HepG2 (cell line): ENCODE data around the gene BBS9. TPM values are rescaled to one million over a fixed set of nuclear protein-coding genes. Genes with fewer than 3 reads are reported as not detected.

ENCODE experiments used
- ATAC-seq: fragments of 200-7000 bp; cut with Tn5 transposase; 3 replicates; pipeline ENCODE4 v1.9.1; 2020; ENCODE audit warnings: mild to moderate bottlenecking, moderate library complexity
- BruUV-seq: library from RNA; stranded (reverse); fragments of 400-500 nt; replicated peaks from 2 replicates; lab custom pipeline; 2021; lab: Mats Ljungman, UMichigan
- CTCF ChIA-PET: fragments of 300-600 bp; formaldehyde crosslinking; extraction: SDS; loops from one replicate; lab custom pipeline; 2021; ENCODE audit warnings: low total read pairs, inconsistent platforms, low intra/inter-chr PET ratio; lab: Yijun Ruan, JAX
- POLR2A ChIA-PET: fragments of 350-600 bp; sonication (Branson Sonifier 250); formaldehyde crosslinking; loops from one replicate; lab custom pipeline; 2020; ENCODE audit warnings: antibody characterized with exemption, inconsistent platforms; lab: Yijun Ruan, JAX
- DNase-seq: peaks from one replicate; pipeline ENCODE4 v3.0.0-alpha.2; 2015; ENCODE audit warnings: low spot score
- FAIRE-seq: peaks from 3 replicates; lab custom pipeline; 2011; peaks lifted over from hg19 to GRCh38; lab: Jason Lieb, UNC
- H2AFZ ChIP-seq: one replicate; pipeline ENCODE4 v1.6.1; 2011; ENCODE audit warnings: low read length, inconsistent platforms
- H3K27ac ChIP-seq: fragments of 300-600 bp; 3 replicates; pipeline ENCODE4 v1.8.0; 2011; ENCODE audit warnings: mixed run types, mild to moderate bottlenecking, mixed read lengths, low read length, inconsistent platforms; ENCODE audit not compliant: insufficient read depth; ENCODE audit errors: extremely low read length
- H3K27me3 ChIP-seq, 2 experiments: fragments of 200-600 bp in 1 of 2; 2 replicates in 1 of 2; 3 replicates in 1 of 2; pipeline versions ENCODE4 v1.6.0 to v1.8.0; 2011; ENCODE audit warnings: low read length in 2 of 2, mild to moderate bottlenecking in 2 of 2, moderate library complexity in 2 of 2, inconsistent platforms in 1 of 2; ENCODE audit not compliant: insufficient read depth in 2 of 2, control insufficient read depth in 1 of 2
- H3K36me3 ChIP-seq, 2 experiments: fragments of 200-600 bp in 1 of 2; replicated peaks in 1 of 2; 2 replicates in 1 of 2; 3 replicates in 1 of 2; pipeline versions ENCODE4 v1.5.1 to v1.8.0; 2011; ENCODE audit warnings: low read length in 2 of 2, inconsistent platforms in 1 of 2; ENCODE audit not compliant: insufficient read depth in 2 of 2, control insufficient read depth in 1 of 2
- H3K4me1 ChIP-seq: 2 replicates; pipeline ENCODE4 v1.5.1; 2012; ENCODE audit warnings: low read length, inconsistent platforms; ENCODE audit not compliant: insufficient read depth
- H3K4me2 ChIP-seq: 2 replicates; pipeline ENCODE4 v1.6.0; 2011; ENCODE audit warnings: low read depth, low read length, inconsistent platforms
- H3K4me3 ChIP-seq, 3 experiments: fragments of 200-600 bp in 1 of 3; sonication (generic), shearing (Covaris generic) in 1 of 3; replicated peaks in 1 of 3; 2 replicates each; pipeline ENCODE4 v1.5.1; 2011 to 2016; ENCODE audit warnings: low read length in 3 of 3, inconsistent platforms in 2 of 3, low read depth in 2 of 3, mild to moderate bottlenecking in 2 of 3, control low read depth in 1 of 3, mixed read lengths in 1 of 3; ENCODE audit not compliant: insufficient read depth in 1 of 3
- H3K79me2 ChIP-seq: one replicate; pipeline ENCODE4 v1.6.1; 2011; ENCODE audit warnings: low read length, inconsistent platforms; ENCODE audit not compliant: insufficient read depth
- H3K9ac ChIP-seq: 2 replicates; pipeline ENCODE4 v1.6.0; 2011; ENCODE audit warnings: mild to moderate bottlenecking, low read depth, low read length, inconsistent platforms; ENCODE audit not compliant: insufficient read depth
- H3K9me3 ChIP-seq: 2 replicates; pipeline ENCODE4 v1.5.1; 2012; ENCODE audit warnings: mild to moderate bottlenecking, low read length
- H4K20me1 ChIP-seq: 2 replicates; pipeline ENCODE4 v1.6.0; 2011; ENCODE audit warnings: inconsistent platforms, mild to moderate bottlenecking, low read length, moderate library complexity; ENCODE audit not compliant: insufficient read depth
- EEA1 ChIP-seq: sonication (generic); formaldehyde crosslinking; IDR thresholded peaks from 2 replicates; pipeline ENCODE4 v1.5.1; 2020; ENCODE audit warnings: mild to moderate bottlenecking, missing genetic modification reagents, borderline replicate concordance
- HMGA1 ChIP-seq: sonication (generic); formaldehyde crosslinking; conservative IDR thresholded peaks from 2 replicates; pipeline ENCODE4 v1.4.0; 2020; ENCODE audit warnings: missing genetic modification reagents
- MATR3 ChIP-seq: sonication (generic); formaldehyde crosslinking; IDR thresholded peaks from 2 replicates; pipeline ENCODE4 v1.4.0; 2020; ENCODE audit warnings: missing genetic modification reagents
- NFYB ChIP-seq: sonication (generic); formaldehyde crosslinking; IDR thresholded peaks from 2 replicates; pipeline ENCODE4 v1.4.0; 2020; ENCODE audit warnings: missing genetic modification reagents
- NPAS2 ChIP-seq: sonication (generic); formaldehyde crosslinking; IDR thresholded peaks from 2 replicates; pipeline ENCODE4 v1.8.0; 2022; ENCODE audit warnings: mild to moderate bottlenecking, missing genetic modification reagents, borderline replicate concordance
- POGZ ChIP-seq: sonication (generic); formaldehyde crosslinking; IDR thresholded peaks from 2 replicates; pipeline ENCODE4 v1.4.0; 2020; ENCODE audit warnings: mild to moderate bottlenecking, missing genetic modification reagents
- RARG ChIP-seq: sonication (generic); formaldehyde crosslinking; IDR thresholded peaks from 2 replicates; pipeline ENCODE4 v1.4.0; 2020; ENCODE audit warnings: low read depth, mild to moderate bottlenecking, missing genetic modification reagents
- ZBTB3 ChIP-seq: sonication (generic); formaldehyde crosslinking; IDR thresholded peaks from 2 replicates; pipeline ENCODE4 v1.4.0; 2020; ENCODE audit warnings: low read depth, mild to moderate bottlenecking, moderate library complexity, missing genetic modification reagents, borderline replicate concordance
- ZNF282 ChIP-seq: fragments of 450-650 bp; IDR thresholded peaks from 2 replicates; pipeline ENCODE4 v1.6.1; 2018; ENCODE audit not compliant: partially characterized antibody
- ZNF30 ChIP-seq: sonication (generic); formaldehyde crosslinking; IDR thresholded peaks from 2 replicates; pipeline ENCODE4 v1.5.0; 2020; ENCODE audit warnings: mild to moderate bottlenecking, missing genetic modification reagents
- ZNF354B ChIP-seq: sonication (generic); formaldehyde crosslinking; IDR thresholded peaks from 2 replicates; pipeline ENCODE4 v1.8.0; 2022; ENCODE audit warnings: mild to moderate bottlenecking, missing genetic modification reagents
- ZNF441 ChIP-seq: sonication (generic); formaldehyde crosslinking; IDR thresholded peaks from 2 replicates; pipeline ENCODE4 v1.7.0; 2021; ENCODE audit warnings: missing genetic modification reagents, borderline replicate concordance
- ZNF703 ChIP-seq: sonication (generic); formaldehyde crosslinking; IDR thresholded peaks from 2 replicates; pipeline ENCODE4 v1.5.1; 2020; ENCODE audit warnings: missing genetic modification reagents, mild to moderate bottlenecking, moderate library complexity, borderline replicate concordance
- ZNF772 ChIP-seq: sonication (generic); formaldehyde crosslinking; IDR thresholded peaks from 2 replicates; pipeline ENCODE4 v1.5.0; 2020; ENCODE audit warnings: mild to moderate bottlenecking, missing genetic modification reagents
- ZNF773 ChIP-seq: sonication (generic); formaldehyde crosslinking; IDR thresholded peaks from 2 replicates; pipeline ENCODE4 v1.4.0; 2020; ENCODE audit warnings: missing genetic modification reagents, borderline replicate concordance
- ZNF850 ChIP-seq: sonication (generic); formaldehyde crosslinking; conservative IDR thresholded peaks from 2 replicates; pipeline ENCODE4 v1.9.0; 2021; ENCODE audit warnings: mild to moderate bottlenecking, missing genetic modification reagents
- WGBS: methylation state at CpG from one replicate; pipeline ENCODE4 v1.1.6; 2017; ENCODE audit warnings: low lambda C conversion rate; 5-methylcytosine and 5-hydroxymethylcytosine counted together
- in situ Hi-C: cut with HindIII; loops from 2 replicates; pipeline ENCODE4 v1.10.0; 2017; ENCODE audit warnings: low pct_unique_long_range_greater_than_20kb; ENCODE audit not compliant: extremely low pct_ligation_motif_present
- intact Hi-C: fragments of 100-400 bp; cut with micrococcal nuclease; formaldehyde crosslinking; loops from one replicate; pipeline ENCODE4 v1.10.0; 2022; ENCODE audit not compliant: unreplicated experiment
- polyA plus RNA-seq, 8 experiments: library from polyadenylated mRNA; depleted of rRNA in 3 of 8; stranded (reverse) in 7 of 8; unstranded in 1 of 8; fragments of >200 nt; fragmentation: Illumina TruSeq in 4 of 8; extraction: Trizol in 4 of 8; gene quantifications; 2 replicates each; pipeline versions ENCODE4 v1.2.1 to v1.2.3, GENCODE V29; 2011 to 2016; ENCODE audit warnings: low read depth in 4 of 8, missing spikeins in 1 of 8, mixed read lengths in 1 of 8; ENCODE audit not compliant: insufficient read depth in 1 of 8
- total RNA-seq, 5 experiments: library from RNA; depleted of rRNA; stranded (reverse); fragments of >200 nt; fragmentation: Illumina TruSeq; extraction: Trizol; gene quantifications; 2 replicates each; pipeline ENCODE4 v1.2.3, GENCODE V29; 2016; ENCODE audit warnings: low read depth in 1 of 5
- TF ChIP-seq, protein P1 (sequence below), 2 experiments: IDR thresholded peaks; 2 replicates each; pipeline ENCODE4 v1.6.1; 2011 to 2012; ENCODE audit warnings: low read length in 2 of 2, borderline replicate concordance in 1 of 2, low read depth in 1 of 2, mild to moderate bottlenecking in 1 of 2, moderate library complexity in 1 of 2
- TF ChIP-seq, protein P2 (sequence below): sonication (generic); formaldehyde crosslinking; IDR thresholded peaks from 2 replicates; pipeline ENCODE4 v1.4.0; 2020; ENCODE audit warnings: mild to moderate bottlenecking, missing genetic modification reagents
- TF ChIP-seq, protein P3 (sequence below): sonication (generic); formaldehyde crosslinking; IDR thresholded peaks from 2 replicates; pipeline ENCODE4 v1.5.0; 2020; ENCODE audit warnings: missing genetic modification reagents

BBS9 gene
- total and polyA plus RNA-seq, 2 of the 13 experiments (the other 11 are each of a cell fraction or from before 2014, with no cell fraction given) = 5.1 to 7.8 TPM

GRCh38 chr7:33604056-33604455 is 474.7 kb downstream of the BBS9 start (continued):
- TF ChIP-seq, protein P1, sequence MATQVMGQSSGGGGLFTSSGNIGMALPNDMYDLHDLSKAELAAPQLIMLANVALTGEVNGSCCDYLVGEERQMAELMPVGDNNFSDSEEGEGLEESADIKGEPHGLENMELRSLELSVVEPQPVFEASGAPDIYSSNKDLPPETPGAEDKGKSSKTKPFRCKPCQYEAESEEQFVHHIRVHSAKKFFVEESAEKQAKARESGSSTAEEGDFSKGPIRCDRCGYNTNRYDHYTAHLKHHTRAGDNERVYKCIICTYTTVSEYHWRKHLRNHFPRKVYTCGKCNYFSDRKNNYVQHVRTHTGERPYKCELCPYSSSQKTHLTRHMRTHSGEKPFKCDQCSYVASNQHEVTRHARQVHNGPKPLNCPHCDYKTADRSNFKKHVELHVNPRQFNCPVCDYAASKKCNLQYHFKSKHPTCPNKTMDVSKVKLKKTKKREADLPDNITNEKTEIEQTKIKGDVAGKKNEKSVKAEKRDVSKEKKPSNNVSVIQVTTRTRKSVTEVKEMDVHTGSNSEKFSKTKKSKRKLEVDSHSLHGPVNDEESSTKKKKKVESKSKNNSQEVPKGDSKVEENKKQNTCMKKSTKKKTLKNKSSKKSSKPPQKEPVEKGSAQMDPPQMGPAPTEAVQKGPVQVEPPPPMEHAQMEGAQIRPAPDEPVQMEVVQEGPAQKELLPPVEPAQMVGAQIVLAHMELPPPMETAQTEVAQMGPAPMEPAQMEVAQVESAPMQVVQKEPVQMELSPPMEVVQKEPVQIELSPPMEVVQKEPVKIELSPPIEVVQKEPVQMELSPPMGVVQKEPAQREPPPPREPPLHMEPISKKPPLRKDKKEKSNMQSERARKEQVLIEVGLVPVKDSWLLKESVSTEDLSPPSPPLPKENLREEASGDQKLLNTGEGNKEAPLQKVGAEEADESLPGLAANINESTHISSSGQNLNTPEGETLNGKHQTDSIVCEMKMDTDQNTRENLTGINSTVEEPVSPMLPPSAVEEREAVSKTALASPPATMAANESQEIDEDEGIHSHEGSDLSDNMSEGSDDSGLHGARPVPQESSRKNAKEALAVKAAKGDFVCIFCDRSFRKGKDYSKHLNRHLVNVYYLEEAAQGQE (IDR thresholded peaks at IDR 0.05; ENCODE audit: borderline replicate concordance in 1 of 2, low read depth in 1 of 2, low read length in 2 of 2) = no peak
- TF ChIP-seq POGZ (CRISPR knock-in tag) = no peak
- TF ChIP-seq, protein P2, sequence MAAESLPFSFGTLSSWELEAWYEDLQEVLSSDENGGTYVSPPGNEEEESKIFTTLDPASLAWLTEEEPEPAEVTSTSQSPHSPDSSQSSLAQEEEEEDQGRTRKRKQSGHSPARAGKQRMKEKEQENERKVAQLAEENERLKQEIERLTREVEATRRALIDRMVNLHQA = no peak
- no peak for TF ChIP-seq ZNF850 (CRISPR knock-in tag)
- TF ChIP-seq ZNF703 = no peak

DNA sequence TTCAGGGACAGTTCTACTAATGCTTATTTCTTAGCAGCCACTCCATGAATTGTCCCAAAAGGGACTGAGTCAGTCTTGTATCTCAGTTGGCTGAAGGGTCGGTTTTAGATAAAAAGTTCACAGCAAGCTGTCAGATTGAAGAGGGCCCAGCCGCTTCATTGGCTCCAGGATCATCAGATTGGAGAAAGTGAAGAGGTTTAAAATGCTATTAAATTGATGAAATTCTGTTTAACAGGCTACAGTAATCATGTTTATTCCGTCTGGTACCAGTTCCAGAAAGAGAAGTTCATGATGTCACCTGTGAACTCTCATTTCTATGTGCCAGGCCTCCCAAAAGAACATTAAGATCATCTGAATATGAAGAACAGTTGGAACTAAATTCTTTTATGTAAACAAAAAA is 481.6 kb downstream of the BBS9 start:
- H2AFZ ChIP-seq = no peak overlapping the region
- ATAC-seq (no peak), FAIRE-seq (no peak)
- H4K20me1 ChIP-seq = no peaks in the 10 kb centered on the region
- WGBS = 74% methylated on average over 3 of the region's 3 CpGs
- no peak overlapping the region for H3K9ac ChIP-seq
- H3K9me3 ChIP-seq = no peaks in the 10 kb centered on the region
- TF ChIP-seq ZBTB3 (CRISPR knock-in tag) (no peak), ZNF441 (CRISPR knock-in tag) (no peak), ZNF282 (no peak), ZNF354B (CRISPR knock-in tag) (no peak), HMGA1 (no peak), ZNF772 (CRISPR knock-in tag) (no peak), EEA1 (CRISPR knock-in tag) (no peak), NPAS2 (CRISPR knock-in tag) (no peak), ZNF30 (no peak), ZNF773 (CRISPR knock-in tag) (no peak), RARG (CRISPR knock-in tag) (no peak), MATR3 (no peak), NFYB (no peak)
- TF ChIP-seq, protein P3, sequence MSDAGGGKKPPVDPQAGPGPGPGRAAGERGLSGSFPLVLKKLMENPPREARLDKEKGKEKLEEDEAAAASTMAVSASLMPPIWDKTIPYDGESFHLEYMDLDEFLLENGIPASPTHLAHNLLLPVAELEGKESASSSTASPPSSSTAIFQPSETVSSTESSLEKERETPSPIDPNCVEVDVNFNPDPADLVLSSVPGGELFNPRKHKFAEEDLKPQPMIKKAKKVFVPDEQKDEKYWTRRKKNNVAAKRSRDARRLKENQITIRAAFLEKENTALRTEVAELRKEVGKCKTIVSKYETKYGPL (CRISPR knock-in tag) = no peak
- TF ChIP-seq, all 625 proteins: peak for 0
- ChIA-PET CTCF (no interaction called here), POLR2A (no interaction called here)
- no peak overlapping the region for H3K4me2 ChIP-seq
- peaks cover 27% of the 10 kb centered on the region; the same call in 1 of the 2 replicates for H3K4me1 ChIP-seq
- DNase-seq = no peak
- no peaks in the 10 kb centered on the region for H3K79me2 ChIP-seq
- no peaks in the 10 kb centered on the region for H3K36me3 ChIP-seq
- H3K27me3 ChIP-seq = no peaks in the 10 kb centered on the region
- in situ Hi-C loops = no loop called here
- no TSS peak for BruUV-seq
- no peak overlapping the region for H3K27ac ChIP-seq
- intact Hi-C loops = no loop called here
- no peak overlapping the region for H3K4me3 ChIP-seq
